Sigmoid colon (tissue), 4 donors: Measurements from ENCODE around the gene TTC33.

Experiments used
- CTCF ChIP-seq, 4 experiments: fragments of 450-650 bp in 3 of 4; fragments of 200-600 bp in 1 of 4; IDR thresholded peaks; one replicate each; pipeline ENCODE4 v1.5.1; 2016 to 2019; ENCODE audit warnings: antibody characterized with exemption in 4 of 4, mild to moderate bottlenecking in 3 of 4, moderate library complexity in 2 of 4
- EP300 ChIP-seq, 4 donors: sonication (generic); formaldehyde crosslinking; IDR thresholded peaks; one replicate each; pipeline ENCODE4 v1.6.1; 2017; ENCODE audit warnings: antibody characterized with exemption in 4 of 4
- POLR2A ChIP-seq, 2 donors: fragments of 450-650 bp; IDR thresholded peaks; one replicate each; pipeline ENCODE4 v1.6.1; 2016; ENCODE audit warnings: antibody characterized with exemption in 2 of 2, mild to moderate bottlenecking in 2 of 2, moderate library complexity in 2 of 2
- POLR2AphosphoS5 ChIP-seq, 4 donors: sonication (generic); formaldehyde crosslinking; IDR thresholded peaks; one replicate each; pipeline ENCODE4 v1.6.1; 2017; ENCODE audit warnings: antibody characterized with exemption in 4 of 4

- TF ChIP-seq EP300 (IDR thresholded peaks at IDR 0.05) (no peak), CTCF (IDR thresholded peaks at IDR 0.05) (no peak), POLR2A (IDR thresholded peaks at IDR 0.05) (no peak), POLR2AphosphoS5 (IDR thresholded peaks at IDR 0.05) (no peak)
Observed at GRCh38 chr5:40569546-40570270, 186.1 kb downstream of the TTC33 start.
